Measurements from ENCODE around the gene DCX. TPM values are rescaled to one million over a fixed set of nuclear protein-coding genes. Genes with fewer than 3 reads are reported as not detected.

The DCX gene
- total RNA-seq, 4 donors from 2014 or later, result not detected

DNA sequence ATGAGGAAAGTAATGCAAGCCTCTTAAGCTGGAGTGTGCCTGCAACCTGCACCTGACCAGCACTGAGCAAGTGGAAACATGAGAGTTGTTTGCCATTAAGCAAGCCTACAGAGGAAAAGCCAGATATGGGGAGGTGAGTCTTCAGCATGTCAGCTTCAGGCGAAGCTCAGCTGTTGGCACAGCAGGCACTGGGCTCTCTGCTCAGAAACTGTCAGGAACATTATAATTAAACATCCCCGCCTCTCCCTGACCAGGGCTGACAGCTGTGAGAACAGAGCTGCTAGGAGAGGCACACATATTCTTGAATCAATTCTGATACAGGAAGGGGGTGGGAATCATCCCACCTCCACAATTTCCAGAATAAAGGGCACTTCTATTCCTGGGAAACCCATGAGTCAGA, 19.0 kb upstream of the DCX start:
- WGBS, 2 donors (ENCODE audit: low coverage in 1 of 2), result 75% methylated on average over 2 of the region's 2 CpGs; no CpG with 5 or more reads in 1 of the 2 donors
- in situ Hi-C loops (cut with MboI; ENCODE audit: low pct_ligation_motif_present in 1 of 4, low pct_unique_long_range_greater_than_20kb in 1 of 4, low sequenced_read_pairs in 3 of 4) (no loop called here), intact Hi-C loops (cut with DNase I; ENCODE audit: low total_unique reads) (no loop called here)
- no peaks in the 10 kb centered on the region for H3K9me3 ChIP-seq
- H3K4me3 ChIP-seq, result no peak overlapping the region
- no peaks in the 10 kb centered on the region for H3K36me3 ChIP-seq
- TF ChIP-seq EP300 (IDR thresholded peaks at IDR 0.05; ENCODE audit: low read depth) (no peak), POLR2AphosphoS5 (IDR thresholded peaks at IDR 0.05) (no peak), POLR2A (IDR thresholded peaks at IDR 0.05) (no peak)
- TF ChIP-seq, protein P1, sequence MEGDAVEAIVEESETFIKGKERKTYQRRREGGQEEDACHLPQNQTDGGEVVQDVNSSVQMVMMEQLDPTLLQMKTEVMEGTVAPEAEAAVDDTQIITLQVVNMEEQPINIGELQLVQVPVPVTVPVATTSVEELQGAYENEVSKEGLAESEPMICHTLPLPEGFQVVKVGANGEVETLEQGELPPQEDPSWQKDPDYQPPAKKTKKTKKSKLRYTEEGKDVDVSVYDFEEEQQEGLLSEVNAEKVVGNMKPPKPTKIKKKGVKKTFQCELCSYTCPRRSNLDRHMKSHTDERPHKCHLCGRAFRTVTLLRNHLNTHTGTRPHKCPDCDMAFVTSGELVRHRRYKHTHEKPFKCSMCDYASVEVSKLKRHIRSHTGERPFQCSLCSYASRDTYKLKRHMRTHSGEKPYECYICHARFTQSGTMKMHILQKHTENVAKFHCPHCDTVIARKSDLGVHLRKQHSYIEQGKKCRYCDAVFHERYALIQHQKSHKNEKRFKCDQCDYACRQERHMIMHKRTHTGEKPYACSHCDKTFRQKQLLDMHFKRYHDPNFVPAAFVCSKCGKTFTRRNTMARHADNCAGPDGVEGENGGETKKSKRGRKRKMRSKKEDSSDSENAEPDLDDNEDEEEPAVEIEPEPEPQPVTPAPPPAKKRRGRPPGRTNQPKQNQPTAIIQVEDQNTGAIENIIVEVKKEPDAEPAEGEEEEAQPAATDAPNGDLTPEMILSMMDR (IDR thresholded peaks at IDR 0.05), result no peak
- H3K27me3 ChIP-seq, result no peaks in the 10 kb centered on the region
- H3K27ac ChIP-seq, result no peak overlapping the region
- DNase-seq, result no peak
- no peaks in the 10 kb centered on the region for H3K4me1 ChIP-seq

DNA sequence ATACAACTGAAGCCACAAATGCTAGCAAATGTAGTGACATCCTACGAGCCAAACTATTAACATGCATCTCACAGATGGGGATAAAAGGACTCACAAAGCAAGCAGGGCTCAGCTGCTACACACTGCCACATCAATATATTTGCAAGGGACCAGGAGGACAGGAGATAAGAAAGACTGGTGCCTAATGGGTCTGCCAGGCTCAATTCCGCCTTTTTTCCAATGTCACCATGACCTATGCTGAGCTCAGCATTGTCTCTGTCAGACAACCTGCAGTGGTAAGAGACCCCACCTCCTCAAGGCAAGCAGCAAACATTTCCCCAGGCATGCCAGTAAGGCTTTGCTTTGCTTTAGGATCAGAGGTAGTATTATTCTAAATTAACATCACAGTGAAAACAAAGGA, 435 bp downstream of the DCX start:
- H3K27ac ChIP-seq, result no peak overlapping the region
- WGBS, 2 donors (ENCODE audit: low coverage in 1 of 2), result 33% methylated on average over 2 of the region's 2 CpGs; no CpG with 5 or more reads in 1 of the 2 donors
- TF ChIP-seq EP300 (IDR thresholded peaks at IDR 0.05; ENCODE audit: low read depth) (no peak), POLR2A (IDR thresholded peaks at IDR 0.05) (no peak), POLR2AphosphoS5 (IDR thresholded peaks at IDR 0.05) (no peak)
- TF ChIP-seq, protein P1 (IDR thresholded peaks at IDR 0.05), result no peak
- no peaks in the 10 kb centered on the region for H3K4me1 ChIP-seq
- no peak for DNase-seq
- H3K9me3 ChIP-seq, result no peaks in the 10 kb centered on the region
- no peaks in the 10 kb centered on the region for H3K36me3 ChIP-seq
- intact Hi-C loops (cut with DNase I; ENCODE audit: low total_unique reads), result no loop called here
- in situ Hi-C loops (cut with MboI; ENCODE audit: low pct_ligation_motif_present in 1 of 4, low pct_unique_long_range_greater_than_20kb in 1 of 4, low sequenced_read_pairs in 3 of 4), result no loop called here
- no peak overlapping the region for H3K4me3 ChIP-seq
- no peaks in the 10 kb centered on the region for H3K27me3 ChIP-seq

DNA sequence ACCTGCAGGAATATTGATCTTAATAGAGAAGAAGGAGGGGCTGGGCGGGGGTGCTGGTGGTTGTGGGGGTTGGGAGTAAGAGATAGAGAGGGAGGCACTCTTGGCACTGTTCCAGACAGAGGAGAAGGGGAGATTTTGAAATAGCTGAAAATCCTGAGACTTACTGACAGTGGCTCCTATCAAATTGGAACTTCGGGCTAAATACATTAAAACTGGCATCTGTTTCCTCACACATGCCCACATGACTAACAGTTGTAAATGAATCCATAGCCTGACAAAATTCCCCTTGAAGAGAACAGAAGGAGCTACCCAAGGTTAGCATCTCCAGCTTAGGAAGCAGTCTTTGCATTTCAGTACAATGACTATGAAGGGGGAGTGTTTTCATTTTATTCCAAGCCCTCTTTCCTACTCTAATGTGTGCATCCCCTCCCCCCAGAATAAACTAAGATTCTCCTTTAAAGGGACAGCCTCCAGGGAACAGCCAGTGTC, 1.4 kb downstream of the DCX start:
- no peak overlapping the region for H3K27ac ChIP-seq
- H3K9me3 ChIP-seq, result no peaks in the 10 kb centered on the region
- intact Hi-C loops (cut with DNase I; ENCODE audit: low total_unique reads), result no loop called here
- no peak overlapping the region for H3K4me3 ChIP-seq
- 30% methylated on average over 2 of the region's 2 CpGs; no CpG with 5 or more reads in 1 of the 2 donors for WGBS, 2 donors (ENCODE audit: low coverage in 1 of 2)
- in situ Hi-C loops (cut with MboI; ENCODE audit: low pct_ligation_motif_present in 1 of 4, low pct_unique_long_range_greater_than_20kb in 1 of 4, low sequenced_read_pairs in 3 of 4), result no loop called here
- TF ChIP-seq, protein P1 (IDR thresholded peaks at IDR 0.05), result no peak
- TF ChIP-seq POLR2A (IDR thresholded peaks at IDR 0.05) (no peak), EP300 (IDR thresholded peaks at IDR 0.05; ENCODE audit: low read depth) (no peak), POLR2AphosphoS5 (IDR thresholded peaks at IDR 0.05) (no peak)
- H3K36me3 ChIP-seq, result no peaks in the 10 kb centered on the region
- no peak for DNase-seq
- H3K4me1 ChIP-seq, result no peaks in the 10 kb centered on the region
- no peaks in the 10 kb centered on the region for H3K27me3 ChIP-seq

DNA sequence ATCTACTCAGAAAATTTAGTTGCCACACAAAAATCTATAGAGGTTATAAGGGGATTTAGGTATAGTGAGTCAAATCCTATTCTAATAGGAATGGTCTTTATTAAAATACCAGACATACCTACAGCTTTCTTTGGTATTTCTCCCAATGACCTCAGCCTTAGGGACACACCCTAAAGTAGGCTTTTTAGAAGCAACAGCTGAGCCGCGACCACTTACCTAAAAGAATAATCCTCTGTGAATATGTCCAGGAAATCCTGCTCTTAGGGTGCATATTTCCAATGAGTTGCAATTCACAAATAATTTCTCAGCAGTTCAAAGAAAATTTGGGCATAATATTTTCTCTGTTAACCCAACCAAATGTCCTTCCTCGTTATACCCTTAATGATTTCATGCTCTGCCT, 2.7 kb downstream of the DCX start:
- TF ChIP-seq, protein P1 (IDR thresholded peaks at IDR 0.05), result no peak
- TF ChIP-seq POLR2A (IDR thresholded peaks at IDR 0.05) (no peak), EP300 (IDR thresholded peaks at IDR 0.05; ENCODE audit: low read depth) (no peak), POLR2AphosphoS5 (IDR thresholded peaks at IDR 0.05) (no peak)
- Histone ChIP-seq H3K27me3 (no peaks in the 10 kb centered on the region), H3K4me3 (no peak overlapping the region), H3K4me1 (no peaks in the 10 kb centered on the region), H3K36me3 (no peaks in the 10 kb centered on the region), H3K27ac (no peak overlapping the region), H3K9me3 (no peaks in the 10 kb centered on the region)
- intact Hi-C loops (cut with DNase I; ENCODE audit: low total_unique reads), result no loop called here
- WGBS, 2 donors (ENCODE audit: low coverage in 1 of 2), result 71 to 75% methylated on average over 3 of the region's 3 CpGs
- DNase-seq, result no peak
- in situ Hi-C loops (cut with MboI; ENCODE audit: low pct_ligation_motif_present in 1 of 4, low pct_unique_long_range_greater_than_20kb in 1 of 4, low sequenced_read_pairs in 3 of 4), result no loop called here
